GM18508 (cell line): ENCODE measurements around the gene ZNF782.
"Not testable (repeated sequence)": the region's sequence is repeated elsewhere in the genome, so short reads cannot be mapped to it uniquely, and the experiment has no call there.

Experiments
- ATAC-seq: cut with Tn5 transposase; IDR thresholded peaks from one replicate; pipeline ENCODE4 v1.9.1; 2021; ENCODE audit warnings: moderate number of reproducible peaks; ENCODE audit not compliant: insufficient read depth, unreplicated experiment

The ZNF782 gene

DNA sequence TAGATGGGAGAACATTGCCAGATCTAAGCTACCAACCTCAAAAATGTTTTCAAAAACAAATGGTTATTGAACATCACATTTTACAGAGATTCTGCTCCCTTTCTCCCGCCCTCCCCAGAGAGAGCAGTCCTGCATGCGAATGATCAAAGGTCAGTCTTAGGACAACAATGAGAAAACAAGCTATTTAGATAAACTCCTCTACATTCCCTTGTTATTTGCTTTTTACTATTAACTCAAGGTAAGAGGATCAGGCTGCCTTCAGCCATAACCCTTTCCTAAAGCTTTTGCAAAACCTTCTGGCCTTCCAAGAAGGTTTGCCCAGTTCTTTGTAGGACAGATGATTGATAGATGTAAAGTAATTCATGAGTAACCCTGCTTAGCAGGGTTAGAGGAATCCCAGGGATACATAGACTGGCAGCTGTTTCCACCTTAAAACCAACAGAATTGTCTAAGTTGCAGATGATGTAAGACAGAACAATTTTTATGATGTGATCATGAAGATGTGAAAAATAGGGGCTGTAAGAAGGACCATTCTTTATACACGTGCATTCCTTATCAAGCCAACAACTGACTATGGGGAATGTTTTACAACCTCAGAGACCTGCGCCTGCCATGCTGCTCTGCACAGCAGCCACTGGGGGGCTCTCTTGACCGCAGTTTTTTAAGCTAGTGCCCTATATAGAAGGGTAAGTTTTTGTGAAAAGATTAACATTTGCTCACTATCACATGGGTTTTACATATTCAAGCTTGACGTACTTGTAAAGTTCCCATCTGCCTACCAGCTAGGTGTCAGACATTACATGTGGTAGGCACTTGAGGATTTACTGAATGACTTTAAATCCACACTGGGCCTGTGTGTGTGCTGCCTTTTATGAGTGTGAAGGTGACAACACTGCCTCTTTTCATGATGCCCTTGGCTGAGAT, 2.3 kb upstream of the ZNF782 start:
- no peak for ATAC-seq

DNA sequence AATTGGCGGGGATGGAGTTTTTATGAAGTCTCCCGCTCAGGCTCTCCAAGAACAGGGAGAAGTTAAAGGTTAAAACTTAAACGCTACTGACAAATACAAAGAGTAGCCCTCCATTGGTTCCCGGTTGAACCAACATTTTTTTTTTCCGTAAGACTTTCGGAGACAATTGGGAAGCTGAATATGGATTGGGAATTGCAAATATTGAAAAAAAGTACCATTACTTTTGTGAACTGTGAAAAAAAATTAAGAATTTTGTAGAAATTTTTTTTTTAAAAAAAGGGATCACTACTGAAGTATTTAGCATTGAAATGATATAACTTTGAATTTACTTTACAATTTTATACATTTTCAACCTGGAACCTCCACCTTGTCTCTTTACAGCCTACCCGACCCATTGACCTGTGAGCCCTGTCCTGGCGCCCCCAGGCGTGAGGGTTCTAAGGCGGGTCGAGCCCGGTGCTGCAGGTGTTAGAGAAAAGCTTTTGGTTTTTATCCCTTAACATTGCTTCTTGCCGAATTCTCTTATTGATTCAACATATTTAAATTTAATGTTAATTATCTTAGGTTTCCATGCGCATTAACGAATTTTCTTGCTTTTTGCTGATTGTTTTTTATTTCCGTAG, 448 bp upstream of the ZNF782 start:
- ATAC-seq: no peak

GRCh38 chr9:96852676-96853075, 1.6 kb downstream of the ZNF782 start:
- ATAC-seq: no peak

GRCh38 chr9:96844040-96844439, 10.3 kb downstream of the ZNF782 start:
- no peak for ATAC-seq

- no peak for ATAC-seq
Measured at GRCh38 chr9:96818533-96818932, 35.8 kb downstream of the ZNF782 start.

DNA sequence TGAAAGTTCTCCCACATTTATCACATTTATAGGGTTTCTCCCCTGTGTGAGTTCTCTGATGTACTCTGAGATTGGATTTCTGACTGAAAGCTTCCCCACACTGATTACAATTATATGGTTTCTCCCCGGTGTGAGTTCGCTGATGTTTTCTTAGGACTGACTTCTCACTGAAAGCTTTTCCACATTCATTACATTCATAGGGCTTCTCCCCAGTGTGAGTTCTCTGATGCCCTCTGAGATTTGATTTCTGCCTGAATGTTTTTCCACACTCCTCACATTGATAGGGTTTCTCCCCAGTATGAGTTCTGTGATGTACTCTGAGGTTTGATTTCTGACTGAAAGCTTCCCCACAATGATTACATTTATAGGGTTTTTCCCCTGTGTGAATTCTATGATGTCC, 36.3 kb downstream of the ZNF782 start:
- ATAC-seq: no peak

DNA sequence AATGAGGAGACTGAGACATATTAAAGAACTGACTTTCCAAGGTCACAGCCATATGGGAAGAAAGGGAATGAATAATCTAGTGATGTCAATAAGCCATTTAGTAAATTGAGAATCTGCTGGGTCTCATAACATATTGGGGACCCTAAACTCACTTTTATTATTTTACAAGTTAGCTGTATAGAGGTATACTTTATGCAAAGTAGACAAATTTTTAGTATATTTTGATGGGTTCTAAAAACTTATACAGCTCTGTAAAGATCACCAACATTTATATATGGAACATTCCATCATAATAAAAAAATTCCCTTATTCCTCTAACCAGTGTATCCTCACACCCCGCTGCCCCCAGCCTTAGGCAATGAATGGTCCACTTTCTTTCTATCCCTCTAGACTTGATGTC, 40.7 kb downstream of the ZNF782 start:
- no peak for ATAC-seq

DNA sequence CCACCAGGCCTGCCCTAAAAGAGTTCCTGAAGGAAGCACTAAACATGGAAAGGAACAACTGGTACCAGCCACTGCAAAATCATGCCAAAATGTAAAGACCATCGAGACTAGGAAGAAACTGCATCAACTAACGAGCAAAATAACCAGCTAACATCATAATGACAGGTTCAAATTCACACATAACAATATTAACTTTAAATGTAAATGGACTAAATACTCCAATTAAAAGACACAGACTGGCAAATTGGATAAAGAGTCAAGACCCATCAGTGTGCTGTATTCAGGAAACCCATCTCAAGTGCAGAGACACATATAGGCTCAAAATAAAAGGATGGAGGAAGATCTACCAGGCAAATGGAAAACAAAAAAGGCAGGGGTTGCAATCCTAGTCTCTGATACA, 55.4 kb downstream of the ZNF782 start:
- ATAC-seq: not testable (repeated sequence)

GRCh38 chr9:96784021-96784420, 70.3 kb downstream of the ZNF782 start:
- no peak for ATAC-seq

DNA sequence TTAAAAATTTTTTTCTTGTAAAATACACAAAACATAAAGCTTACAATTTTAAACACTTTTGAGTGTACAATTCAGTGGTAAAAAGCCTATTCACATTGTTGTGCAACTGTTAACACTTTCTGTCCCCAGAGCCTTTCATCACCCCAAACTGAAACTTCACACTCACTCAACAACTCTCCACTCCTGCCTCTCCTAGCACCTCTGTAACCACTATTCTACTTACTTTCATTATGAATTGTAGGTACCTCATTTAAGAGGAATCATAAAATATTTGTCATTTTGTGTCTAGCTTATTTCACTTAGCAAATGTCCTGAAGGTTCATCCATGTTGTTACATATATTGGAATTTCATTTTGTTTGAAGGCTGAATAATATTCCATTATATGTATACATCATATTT, 72.1 kb downstream of the ZNF782 start:
- no peak for ATAC-seq

- no peak for ATAC-seq
Measured at GRCh38 chr9:96781552-96781951, 72.8 kb downstream of the ZNF782 start.

DNA sequence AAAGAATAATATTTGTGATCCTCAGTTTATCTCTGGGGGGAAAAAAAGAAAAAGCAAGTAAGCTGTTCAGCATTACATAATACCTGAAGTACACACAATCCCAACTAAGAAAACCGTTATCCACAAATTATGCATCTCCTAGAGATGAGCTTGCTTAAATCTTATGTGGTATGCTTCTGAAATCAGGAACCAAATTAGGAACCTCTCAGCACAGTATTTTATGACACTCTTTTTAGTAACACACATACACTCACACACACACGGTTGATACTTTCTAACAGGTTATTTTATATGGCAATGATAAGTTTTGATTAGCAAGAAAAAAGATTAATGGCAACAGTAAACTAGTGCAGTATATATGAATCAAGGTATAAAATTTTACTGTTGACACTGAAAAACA, 75.2 kb downstream of the ZNF782 start:
- no peak for ATAC-seq

DNA sequence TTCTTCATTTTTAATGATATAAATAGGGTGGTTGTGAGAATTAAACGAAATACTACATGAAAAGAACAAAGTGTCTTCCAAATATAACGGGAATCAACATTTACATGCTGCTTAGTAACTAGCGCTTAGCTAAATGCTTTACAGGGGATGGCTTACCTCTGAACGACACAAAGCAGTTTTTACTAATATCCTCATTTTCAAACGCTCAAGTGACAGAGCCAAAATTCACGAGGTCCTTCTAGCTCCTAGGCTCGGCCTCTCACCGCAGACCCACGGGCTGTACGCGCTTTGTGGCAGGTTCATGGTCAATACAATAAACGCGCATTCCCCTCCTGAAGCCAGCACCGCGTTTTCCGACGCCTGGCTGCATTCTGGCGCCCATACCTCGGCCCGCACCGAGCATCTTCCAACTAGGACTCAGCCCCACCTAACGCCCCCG, 76.9 kb downstream of the ZNF782 start:
- no peak for ATAC-seq

DNA sequence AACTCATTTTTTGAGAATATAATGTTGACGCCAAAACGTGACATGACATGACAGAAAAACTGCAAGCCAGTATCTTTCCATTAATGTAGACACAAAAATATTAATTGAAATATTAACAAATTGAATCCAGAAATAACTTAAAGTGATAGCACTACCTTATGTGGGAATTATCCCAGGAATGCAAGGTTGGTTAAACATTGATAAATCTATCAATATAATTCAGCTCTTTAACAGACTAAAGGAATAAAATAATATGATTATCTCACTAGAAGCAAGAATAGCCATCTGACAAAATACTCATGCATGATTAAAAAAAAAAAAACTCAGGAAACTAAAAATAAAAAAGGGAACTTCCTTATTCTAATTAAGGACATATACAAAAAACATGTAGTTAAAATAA, 83.2 kb downstream of the ZNF782 start:
- ATAC-seq: no peak

DNA sequence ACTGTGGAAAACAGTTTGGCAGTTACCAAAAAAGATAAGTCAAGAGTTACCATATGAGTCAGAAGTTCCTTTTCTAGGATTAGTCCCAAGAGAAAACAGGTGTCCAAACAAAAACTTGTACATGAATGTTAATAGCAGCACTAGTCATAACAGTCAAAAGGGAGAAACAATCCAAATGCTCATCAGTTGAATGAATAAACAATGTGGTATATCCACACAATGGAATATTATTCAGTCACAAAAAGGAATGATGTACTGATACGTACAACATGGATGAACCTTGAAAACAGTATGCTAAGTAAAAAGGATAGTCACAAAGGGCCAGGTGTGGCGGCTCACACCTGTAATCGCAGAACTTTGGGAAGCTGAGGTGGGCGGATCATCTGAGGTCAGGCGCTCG, 84.3 kb downstream of the ZNF782 start:
- ATAC-seq: no peak
